NCI-H2029 treated with DMSO at 0.1 percent for 48 hours (cell line): ENCODE results near the gene EBNA1BP2.
"Not testable (repeated sequence)": the region's sequence is repeated elsewhere in the genome, so short reads cannot be mapped to it uniquely, and the experiment has no call there.

Experiments
- DNase-seq: peaks from one replicate; lab custom pipeline; 2025; lab: John Stamatoyannopoulos, UW

EBNA1BP2 gene

DNA sequence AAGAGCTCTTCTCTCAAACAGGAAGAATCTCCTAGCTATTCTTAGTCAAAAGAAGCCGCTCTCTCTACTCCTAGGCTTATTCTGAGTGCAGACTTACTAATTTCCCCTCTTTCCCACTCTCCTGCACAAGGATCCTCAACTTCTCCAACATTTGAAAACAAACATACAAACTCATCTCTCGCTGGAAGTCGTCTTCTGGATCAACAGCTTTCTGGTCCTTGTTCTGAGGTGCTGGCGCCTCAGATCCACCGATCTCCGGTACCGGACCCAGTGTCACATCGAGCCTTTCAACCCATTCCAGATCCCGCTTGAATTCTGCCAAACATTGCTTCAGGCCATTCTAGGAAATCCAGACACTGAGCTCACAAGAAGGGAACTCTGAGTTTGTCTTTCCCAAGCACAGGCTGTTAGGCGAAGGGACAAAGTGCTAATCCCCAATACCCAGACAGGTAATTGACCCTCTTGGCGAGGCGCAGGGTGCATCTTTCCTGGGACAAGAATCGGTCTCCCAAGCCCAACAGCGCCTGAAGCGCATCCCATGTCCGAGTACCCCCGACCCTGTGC is 696 bp downstream of the EBNA1BP2 start:
- no peak for DNase-seq

DNA sequence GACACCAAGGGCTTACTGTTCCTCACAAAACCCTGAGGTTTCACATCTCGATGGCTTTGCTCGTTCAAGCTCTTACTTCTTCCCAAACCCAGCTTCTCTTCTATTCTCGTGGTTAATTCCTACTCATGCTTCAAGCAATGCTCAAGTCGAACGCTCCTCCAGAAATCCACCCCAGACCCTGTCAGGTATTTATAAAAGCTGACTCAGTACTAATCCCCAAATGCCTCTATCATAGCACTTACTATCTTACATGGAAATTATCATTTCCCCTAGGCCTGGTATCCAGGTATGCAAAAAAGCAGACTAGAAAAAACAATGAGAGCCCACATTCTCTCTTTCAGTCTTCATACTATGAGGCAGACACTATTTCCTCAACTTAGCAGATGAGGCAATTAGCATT is 6.3 kb downstream of the EBNA1BP2 start:
- no peak for DNase-seq

DNA sequence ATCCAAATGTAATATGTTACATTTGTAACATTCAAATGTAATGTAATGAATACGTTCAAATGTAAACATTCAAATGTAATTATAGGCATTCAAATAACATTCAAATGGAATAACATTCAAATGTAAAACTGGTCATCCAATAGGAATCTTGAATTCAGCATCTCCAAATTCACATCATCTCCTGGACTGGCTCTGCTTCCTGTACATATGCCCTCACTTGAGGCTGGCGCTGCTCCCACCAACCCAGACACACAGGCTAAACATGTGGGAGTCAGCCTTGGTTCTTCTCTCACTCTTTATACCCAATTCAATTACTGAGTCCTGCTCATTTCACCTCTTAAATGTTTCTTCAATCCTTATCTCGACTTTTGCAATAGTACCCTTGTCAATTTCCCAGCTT is 6.9 kb downstream of the EBNA1BP2 start:
- no peak for DNase-seq

DNA sequence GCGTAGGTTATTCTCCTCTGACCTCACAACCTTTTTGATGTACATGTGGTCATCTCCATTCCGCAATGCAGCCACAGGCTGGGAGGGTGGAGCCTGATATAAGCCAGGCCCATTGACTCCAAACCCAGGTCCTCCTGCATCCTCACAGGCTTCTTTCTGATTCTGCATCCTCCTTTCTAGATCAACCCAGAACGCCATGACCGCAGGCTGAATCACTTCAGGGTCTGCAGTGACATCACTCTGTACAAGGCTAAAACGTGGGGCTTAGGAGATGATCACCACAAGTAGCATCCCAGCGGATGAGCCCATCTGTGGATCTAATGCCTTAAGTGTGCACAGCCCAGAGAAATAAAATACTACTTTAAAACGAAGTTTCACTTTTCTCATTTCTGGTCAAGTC is 16.1 kb downstream of the EBNA1BP2 start:
- no peak for DNase-seq

DNA sequence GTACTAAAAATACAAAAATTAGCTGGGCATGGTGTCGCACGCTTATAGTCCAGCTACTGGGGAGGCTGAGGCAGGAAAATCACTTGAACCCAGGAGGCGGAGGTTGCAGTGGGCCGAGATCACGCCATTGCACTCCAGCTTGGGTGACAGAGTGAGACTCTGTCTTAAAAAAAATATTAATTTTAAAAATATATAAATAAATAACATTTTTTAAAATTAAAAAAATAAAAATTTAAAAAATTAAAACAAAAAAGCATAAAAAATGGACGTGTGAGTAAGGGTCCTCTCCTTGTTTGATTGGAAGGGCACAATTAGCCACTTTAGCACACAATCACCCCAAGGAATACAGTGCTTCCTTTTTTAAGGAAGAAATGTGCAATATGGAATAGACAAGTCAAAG is 18.6 kb downstream of the EBNA1BP2 start:
- no peak for DNase-seq

- no peak for DNase-seq
Observed at GRCh38 chr1:43152866-43153265, 19.2 kb downstream of the EBNA1BP2 start.

- DNase-seq: no peak
Observed at GRCh38 chr1:43149889-43150288, 22.2 kb downstream of the EBNA1BP2 start.

GRCh38 chr1:43147625-43148327 is 24.3 kb downstream of the EBNA1BP2 start:
- DNase-seq: peak; percentile 94

DNA sequence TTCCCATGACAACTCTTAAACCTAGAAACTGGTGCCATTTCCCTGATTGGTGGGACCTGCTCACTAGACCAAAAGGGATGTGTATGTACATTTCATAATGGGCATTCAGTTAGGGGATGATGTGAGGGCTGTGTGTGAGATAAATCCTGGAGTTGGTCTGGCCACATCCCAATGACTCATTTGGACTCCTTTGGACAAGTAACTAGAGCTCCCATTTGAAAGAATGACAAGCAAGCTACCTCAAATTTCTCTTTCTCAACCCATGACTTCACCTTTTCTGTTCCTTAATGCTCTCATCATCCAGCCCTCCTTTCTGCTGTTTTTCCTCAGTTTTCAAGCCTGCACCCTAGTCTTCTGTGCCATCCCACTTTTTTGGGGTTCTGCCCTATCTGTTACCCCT is 27.9 kb downstream of the EBNA1BP2 start:
- DNase-seq: no peak

GRCh38 chr1:43143441-43143888 is 28.6 kb downstream of the EBNA1BP2 start:
- no peak for DNase-seq

DNA sequence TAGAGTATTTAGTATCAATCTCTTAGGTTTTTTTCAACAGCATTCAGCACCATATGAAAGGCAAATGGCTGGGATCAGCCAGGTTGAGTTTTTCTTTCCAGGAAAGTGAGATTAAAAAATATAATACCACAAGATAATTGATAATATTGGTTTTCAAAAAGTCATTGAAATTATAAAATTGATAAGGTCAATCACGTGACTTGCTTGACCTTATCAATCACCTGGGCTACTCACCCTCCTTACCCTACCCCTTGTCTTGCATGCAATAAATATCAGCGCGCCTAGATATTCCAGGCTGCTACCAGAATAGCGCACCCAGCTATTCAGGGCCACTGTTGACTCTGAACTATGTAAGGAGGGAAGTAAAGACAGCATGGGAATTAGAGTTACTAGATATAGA is 31.5 kb downstream of the EBNA1BP2 start:
- DNase-seq: no peak

- DNase-seq: no peak
Observed at GRCh38 chr1:43140010-43140409, 32.1 kb downstream of the EBNA1BP2 start.

DNA sequence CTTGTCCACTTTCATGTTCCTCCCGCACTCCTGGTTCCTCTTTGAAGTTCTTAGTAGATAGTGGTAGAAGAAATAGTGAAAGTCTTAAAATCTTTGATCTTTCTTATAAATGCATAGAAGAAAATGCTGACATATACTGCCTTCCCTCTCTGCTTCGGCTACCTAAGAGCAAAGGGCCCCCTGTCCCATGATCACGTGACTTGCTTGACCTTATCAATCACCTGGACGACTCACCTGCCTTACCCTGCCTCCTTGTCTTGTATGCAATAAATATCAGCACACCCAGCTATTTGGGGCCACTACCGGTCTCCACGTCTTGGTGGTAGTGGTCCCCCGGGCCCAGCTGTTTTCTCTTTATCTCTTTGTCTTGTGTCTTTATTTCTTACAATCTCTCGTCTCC is 32.8 kb downstream of the EBNA1BP2 start:
- DNase-seq: not testable (repeated sequence)

- DNase-seq: no peak
Observed at GRCh38 chr1:43137445-43138052, 34.5 kb downstream of the EBNA1BP2 start.

- no peak for DNase-seq
Observed at GRCh38 chr1:43135857-43136781, 36.0 kb downstream of the EBNA1BP2 start.

DNA sequence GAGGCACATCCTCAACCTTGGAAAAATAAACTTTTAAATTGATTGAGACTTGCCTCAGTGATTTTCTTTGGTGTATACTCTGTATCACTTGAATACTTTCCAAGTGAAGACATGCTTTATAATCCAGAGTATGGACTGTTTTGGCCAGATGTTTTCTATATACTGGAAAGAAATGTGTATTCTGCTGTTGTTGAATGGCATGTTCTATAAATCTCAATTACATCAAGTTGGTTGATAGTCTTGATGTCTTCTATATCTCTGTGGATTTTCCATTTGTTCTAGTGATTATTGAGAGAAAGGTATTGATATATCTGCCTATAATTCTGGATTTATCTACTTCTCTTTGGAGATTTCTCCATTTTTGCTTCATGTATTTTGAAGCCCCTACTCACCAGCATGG is 37.5 kb downstream of the EBNA1BP2 start:
- DNase-seq: no peak

- DNase-seq: no peak
Observed at GRCh38 chr1:43134068-43134467, 38.0 kb downstream of the EBNA1BP2 start.

GRCh38 chr1:43129426-43129825 is 42.7 kb downstream of the EBNA1BP2 start:
- DNase-seq: no peak

DNA sequence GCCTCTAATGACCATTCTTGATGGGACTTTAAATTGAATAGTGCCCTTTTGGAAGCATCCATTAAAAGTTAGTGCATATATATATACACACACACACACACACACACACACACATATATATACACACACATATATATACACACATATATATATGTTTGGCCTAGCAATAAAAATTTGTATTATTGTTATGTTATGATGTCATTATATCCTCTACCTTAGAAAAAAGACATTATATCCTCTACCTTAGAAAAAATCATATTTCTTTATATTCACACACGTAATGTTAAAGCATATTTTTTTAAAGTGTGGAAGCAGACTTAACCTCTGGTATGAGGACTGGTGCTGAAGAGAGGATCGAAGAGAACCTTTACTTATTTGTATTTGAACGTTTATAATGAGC is 43.3 kb downstream of the EBNA1BP2 start:
- DNase-seq: no peak

DNA sequence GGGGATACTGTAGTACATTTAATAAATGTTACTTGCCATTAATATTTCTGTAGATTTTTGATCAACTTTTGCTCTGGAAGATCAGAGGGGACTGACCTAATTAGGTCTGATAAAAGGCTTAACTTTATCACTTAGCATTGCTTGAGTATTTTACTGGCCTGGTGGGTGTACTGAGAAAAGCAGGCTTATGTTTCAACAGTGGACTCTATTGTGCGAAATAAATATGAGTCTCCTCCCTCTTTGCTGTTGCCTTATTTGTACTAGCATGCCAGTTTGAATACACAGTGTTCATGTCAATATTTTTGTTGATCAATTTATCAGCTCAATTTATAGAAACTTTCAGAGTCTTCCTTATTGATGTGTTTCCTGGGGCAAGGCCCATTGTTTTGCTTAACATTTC is 49.1 kb downstream of the EBNA1BP2 start:
- DNase-seq: no peak

GRCh38 chr1:43121256-43121900 is 50.7 kb downstream of the EBNA1BP2 start:
- DNase-seq: peak; percentile 52
